CD4-positive, alpha-beta T cell (primary cell): ENCODE results near the gene ARHGEF19. TPM values are rescaled to one million over a fixed set of nuclear protein-coding genes. Genes with fewer than 3 reads are reported as not detected.

Experiments
- ATAC-seq: fragments of 200-7000 bp; cut with Tn5 transposase; one replicate; pipeline ENCODE4 v1.10.0; 2022; ENCODE audit warnings: mild to moderate bottlenecking; ENCODE audit not compliant: poor library complexity
- CTCF ChIA-PET: fragments of 350-600 bp; sonication (Branson Sonifier 250); formaldehyde crosslinking; loops from one replicate; lab custom pipeline; 2021; ENCODE audit warnings: antibody characterized with exemption, inconsistent platforms; lab: Charles Lee
- POLR2A ChIA-PET: fragments of 350-600 bp; sonication (Branson Sonifier 250); formaldehyde crosslinking; loops from one replicate; lab custom pipeline; 2021; ENCODE audit warnings: antibody characterized with exemption, inconsistent platforms; lab: Charles Lee
- DNase-seq, 14 experiments: peaks; one replicate each; pipeline ENCODE4 v3.0.0-alpha.2; 2013 to 2020; ENCODE audit warnings: mixed read lengths in 2 of 14
- H3K27ac ChIP-seq, 2 donors: one replicate each; pipeline versions ENCODE4 v1.5.1 to v1.7.0; 2013; ENCODE audit warnings: low read length in 2 of 2, low read depth in 1 of 2, mild to moderate bottlenecking in 1 of 2
- H3K27me3 ChIP-seq, 2 experiments: 1 replicate in 1 of 2; 2 replicates in 1 of 2; pipeline versions ENCODE4 v1.6.1 to v1.7.0; 2013; ENCODE audit warnings: low read length in 2 of 2, control low read depth in 1 of 2, mild to moderate bottlenecking in 1 of 2, moderate library complexity in 1 of 2; ENCODE audit not compliant: insufficient read depth in 2 of 2, control insufficient read depth in 1 of 2
- H3K36me3 ChIP-seq: one replicate; pipeline ENCODE4 v1.6.1; 2013; ENCODE audit warnings: low read length, control low read depth; ENCODE audit not compliant: insufficient read depth
- H3K4me1 ChIP-seq: one replicate; pipeline ENCODE4 v1.6.1; 2013; ENCODE audit warnings: low read length, control low read depth; ENCODE audit not compliant: insufficient read depth
- H3K4me3 ChIP-seq: one replicate; pipeline ENCODE4 v1.5.1; 2013; ENCODE audit warnings: mild to moderate bottlenecking, low read length, moderate library complexity
- H3K9me3 ChIP-seq, 2 experiments: 1 replicate in 1 of 2; 2 replicates in 1 of 2; pipeline versions ENCODE4 v1.6.1 to v1.7.0; 2013; ENCODE audit warnings: low read length in 2 of 2, mild to moderate bottlenecking in 2 of 2, control low read depth in 1 of 2, moderate library complexity in 1 of 2; ENCODE audit not compliant: control insufficient read depth in 1 of 2, insufficient read depth in 1 of 2
- H3K27ac Mint-ChIP-seq: one replicate; pipeline ENCODE4 v1.8.0; 2020; ENCODE audit warnings: mixed read lengths
- H3K27me3 Mint-ChIP-seq: one replicate; pipeline ENCODE4 v1.8.0; 2021; ENCODE audit warnings: mixed read lengths
- H3K36me3 Mint-ChIP-seq: one replicate; pipeline ENCODE4 v1.8.0; 2021; ENCODE audit warnings: low read depth, mixed read lengths
- H3K4me1 Mint-ChIP-seq: one replicate; pipeline ENCODE4 v1.8.0; 2021; ENCODE audit warnings: low read depth, mixed read lengths
- H3K4me3 Mint-ChIP-seq: one replicate; pipeline ENCODE4 v1.8.0; 2020; ENCODE audit warnings: mild to moderate bottlenecking, mixed read lengths
- H3K9me3 Mint-ChIP-seq: one replicate; pipeline ENCODE4 v1.8.0; 2020; ENCODE audit warnings: mixed read lengths
- intact Hi-C, 2 experiments: fragments of 100-400 bp; cut with DNase I in 1 of 2; cut with micrococcal nuclease in 1 of 2; formaldehyde crosslinking; loops; one replicate each; pipeline versions ENCODE4 v1.15.1 to v1.9.0; 2023 to 2025; cut with DNase I, micrococcal nuclease
- total RNA-seq, 174 experiments: library from RNA in 2 of 174; stranded (reverse) in 2 of 174; gene quantifications; one replicate each; pipeline ENCODE4 v1.2.3 and lab custom pipeline; 2021 to 2026
- TF ChIP-seq, protein P1 (sequence below): fragments of 200-600 bp; IDR thresholded peaks from one replicate; pipeline ENCODE4 v1.8.0; 2022; ENCODE audit warnings: antibody characterized with exemption, mild to moderate bottlenecking

Gene ARHGEF19
- total RNA-seq, 2 experiments from 2014 or later = 3.8 to 5.8 TPM

DNA sequence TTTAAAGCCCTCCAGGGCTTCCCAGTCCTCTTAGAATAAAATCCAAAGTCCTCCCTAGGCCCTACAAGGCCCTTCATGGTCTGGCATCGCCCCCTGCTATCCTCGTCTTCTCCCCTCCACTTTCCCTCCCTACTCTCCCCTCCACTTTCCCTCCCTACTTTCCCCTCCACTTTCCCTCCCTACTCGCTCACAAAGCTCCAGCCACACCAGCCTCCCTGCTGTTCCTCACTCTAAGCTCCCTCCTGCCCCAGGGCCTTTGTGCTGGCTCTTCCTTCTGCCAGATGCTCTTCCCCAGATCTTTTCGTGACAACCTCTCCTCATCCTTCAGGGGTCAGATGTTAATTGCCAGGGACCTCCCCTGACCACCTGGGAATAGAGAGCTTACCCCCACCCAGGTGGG, 12.8 kb downstream of the ARHGEF19 start:
- intact Hi-C loops = loop anchor here in 1 of 2 experiments (10.0 kb wide), 1 partner anchor 855 kb away; the partner anchor contains the start of gene SDHB
- no peaks in the 10 kb centered on the region for H3K27me3 Mint-ChIP-seq
- no peaks in the 10 kb centered on the region for H3K4me1 Mint-ChIP-seq
- TF ChIP-seq, protein P1, sequence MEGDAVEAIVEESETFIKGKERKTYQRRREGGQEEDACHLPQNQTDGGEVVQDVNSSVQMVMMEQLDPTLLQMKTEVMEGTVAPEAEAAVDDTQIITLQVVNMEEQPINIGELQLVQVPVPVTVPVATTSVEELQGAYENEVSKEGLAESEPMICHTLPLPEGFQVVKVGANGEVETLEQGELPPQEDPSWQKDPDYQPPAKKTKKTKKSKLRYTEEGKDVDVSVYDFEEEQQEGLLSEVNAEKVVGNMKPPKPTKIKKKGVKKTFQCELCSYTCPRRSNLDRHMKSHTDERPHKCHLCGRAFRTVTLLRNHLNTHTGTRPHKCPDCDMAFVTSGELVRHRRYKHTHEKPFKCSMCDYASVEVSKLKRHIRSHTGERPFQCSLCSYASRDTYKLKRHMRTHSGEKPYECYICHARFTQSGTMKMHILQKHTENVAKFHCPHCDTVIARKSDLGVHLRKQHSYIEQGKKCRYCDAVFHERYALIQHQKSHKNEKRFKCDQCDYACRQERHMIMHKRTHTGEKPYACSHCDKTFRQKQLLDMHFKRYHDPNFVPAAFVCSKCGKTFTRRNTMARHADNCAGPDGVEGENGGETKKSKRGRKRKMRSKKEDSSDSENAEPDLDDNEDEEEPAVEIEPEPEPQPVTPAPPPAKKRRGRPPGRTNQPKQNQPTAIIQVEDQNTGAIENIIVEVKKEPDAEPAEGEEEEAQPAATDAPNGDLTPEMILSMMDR = no peak
- POLR2A ChIA-PET = no interaction called here
- Histone ChIP-seq H3K27me3 (no peaks in the 10 kb centered on the region), H3K9me3 (no peaks in the 10 kb centered on the region), H3K4me1 (peaks cover 3% of the 10 kb centered on the region), H3K4me3 (no peak overlapping the region), H3K36me3 (peaks cover 28% of the 10 kb centered on the region), H3K27ac (no peak overlapping the region)
- no peaks in the 10 kb centered on the region for H3K9me3 Mint-ChIP-seq
- no peak for ATAC-seq
- CTCF ChIA-PET = no interaction called here
- no peak overlapping the region for H3K4me3 Mint-ChIP-seq
- DNase-seq = no peak
- H3K36me3 Mint-ChIP-seq = peaks cover 33% of the 10 kb centered on the region
- H3K27ac Mint-ChIP-seq = no peak overlapping the region

DNA sequence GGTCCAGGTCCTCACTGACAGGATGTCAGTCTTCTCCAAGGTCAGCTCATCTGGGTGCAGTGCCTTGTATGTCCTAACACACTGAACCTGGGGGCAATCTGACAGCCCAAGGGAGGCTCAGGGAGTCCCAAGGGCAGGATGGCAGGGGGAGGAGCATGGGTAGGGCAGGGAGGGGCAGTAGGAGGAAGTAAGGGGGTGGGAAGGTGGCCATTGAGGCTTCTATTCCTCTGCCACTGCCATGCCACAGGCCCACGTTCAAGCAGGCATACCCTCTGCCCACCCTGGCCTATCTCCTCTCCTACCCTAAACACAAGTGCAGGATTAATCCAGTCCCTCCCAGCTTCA, 13.3 kb downstream of the ARHGEF19 start:
- no peak overlapping the region for H3K4me3 ChIP-seq
- no peak overlapping the region for H3K27ac ChIP-seq
- ATAC-seq (no peak), DNase-seq (no peak)
- Mint-ChIP-seq H3K9me3 (no peaks in the 10 kb centered on the region), H3K27me3 (no peaks in the 10 kb centered on the region), H3K36me3 (peaks cover 31% of the 10 kb centered on the region), H3K27ac (no peak overlapping the region), H3K4me3 (no peak overlapping the region), H3K4me1 (no peaks in the 10 kb centered on the region)
- TF ChIP-seq, protein P1 = no peak
- intact Hi-C loops = no loop called here
- H3K27me3 ChIP-seq = no peaks in the 10 kb centered on the region
- H3K4me1 ChIP-seq = no peaks in the 10 kb centered on the region
- ChIA-PET POLR2A (no interaction called here), CTCF (no interaction called here)
- peaks cover 22% of the 10 kb centered on the region for H3K36me3 ChIP-seq
- H3K9me3 ChIP-seq = no peaks in the 10 kb centered on the region

DNA sequence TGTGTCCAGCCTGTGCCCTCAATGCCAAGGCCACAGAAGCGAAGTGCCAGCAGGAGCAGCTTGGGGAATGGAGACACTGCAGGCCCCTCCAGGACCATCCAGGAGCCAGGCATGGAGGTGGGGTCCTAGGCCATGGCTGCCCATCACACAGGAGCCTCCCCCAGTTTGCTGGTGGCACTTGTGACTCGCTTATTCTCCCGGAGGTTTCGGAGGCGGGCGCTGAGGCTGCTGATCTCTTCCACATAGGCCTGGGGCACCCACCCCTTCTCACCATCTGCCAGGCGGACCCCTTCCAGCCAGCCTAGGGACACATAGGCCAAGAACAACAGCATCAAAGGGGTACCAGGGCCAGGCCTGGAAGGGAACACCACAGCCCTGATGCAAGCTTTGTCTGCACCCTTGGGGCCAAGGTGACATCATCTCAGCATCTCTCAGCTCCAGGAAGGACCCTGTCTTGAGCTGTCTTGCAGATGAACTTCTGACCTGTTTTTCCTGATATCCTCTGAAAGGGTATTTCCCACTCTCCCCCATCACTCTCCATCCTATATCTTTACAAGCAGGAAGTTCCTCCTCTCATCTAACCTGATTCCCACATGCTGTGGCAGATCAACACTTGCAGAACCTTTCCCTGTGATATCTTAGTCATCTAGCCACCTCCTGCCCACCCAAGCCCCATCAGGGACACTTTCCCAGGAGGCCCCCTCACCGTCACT, 13.9 kb downstream of the ARHGEF19 start:
- intact Hi-C loops = no loop called here
- Mint-ChIP-seq H3K9me3 (no peaks in the 10 kb centered on the region), H3K4me3 (no peak overlapping the region), H3K27ac (no peak overlapping the region), H3K4me1 (no peaks in the 10 kb centered on the region), H3K27me3 (no peaks in the 10 kb centered on the region), H3K36me3 (peaks cover 27% of the 10 kb centered on the region)
- TF ChIP-seq, protein P1 = no peak
- CTCF ChIA-PET = no interaction called here
- ATAC-seq = no peak
- H3K36me3 ChIP-seq = peaks cover 22% of the 10 kb centered on the region
- no peak for DNase-seq
- H3K4me1 ChIP-seq = no peaks in the 10 kb centered on the region
- no peaks in the 10 kb centered on the region for H3K27me3 ChIP-seq
- H3K9me3 ChIP-seq = no peaks in the 10 kb centered on the region
- no peak overlapping the region for H3K27ac ChIP-seq
- no peak overlapping the region for H3K4me3 ChIP-seq
- POLR2A ChIA-PET = no interaction called here
